HG03025 (cell line): ENCODE results near the gene WBP11.
A peak's percentile ranks its signal among the peaks of the same experiment; 100 is the strongest.

Source experiments
- ATAC-seq: cut with Tn5 transposase; IDR thresholded peaks from one replicate; pipeline ENCODE4 v1.9.1; 2021; ENCODE audit warnings: mild to moderate bottlenecking, moderate library complexity; ENCODE audit not compliant: unreplicated experiment, low FRiP score

Gene WBP11

GRCh38 chr12:14803011-14803829 is at the start of gene WBP11, which contains the start of gene C12orf60:
Gene WBP11, minus strand, starts transcription at chr12:14803478. Its CDS starts 2,095 bp downstream, at chr12:14801383.
Gene C12orf60, plus strand, starts transcription at chr12:14803670. Its CDS starts 19,266 bp downstream, at chr12:14822936.
- peak; percentile 100 for ATAC-seq

GRCh38 chr12:14852880-14853279 is 49.6 kb upstream of the WBP11 start:
- ATAC-seq = no peak

GRCh38 chr12:14850929-14851663 is 47.8 kb upstream of the WBP11 start:
- peak; percentile 98 for ATAC-seq

- no peak for ATAC-seq
Observed at GRCh38 chr12:14849661-14850060, 46.4 kb upstream of the WBP11 start.

GRCh38 chr12:14846876-14847580 is 43.8 kb upstream of the WBP11 start:
- ATAC-seq = no peak

GRCh38 chr12:14846042-14846587 is 42.8 kb upstream of the WBP11 start:
- ATAC-seq = no peak

GRCh38 chr12:14845350-14845750 is 42.1 kb upstream of the WBP11 start:
- no peak for ATAC-seq

GRCh38 chr12:14844401-14844800 is 41.1 kb upstream of the WBP11 start:
- no peak for ATAC-seq

GRCh38 chr12:14843425-14843887 is 40.2 kb upstream of the WBP11 start, which contains the start of gene ART4:
Gene ART4, minus strand, starts transcription at chr12:14843526. Its CDS starts 413 bp downstream, at chr12:14843113.
- no peak for ATAC-seq

GRCh38 chr12:14842315-14842714 is 39.0 kb upstream of the WBP11 start:
- no peak for ATAC-seq

- ATAC-seq = no peak
Observed at GRCh38 chr12:14841761-14842160, 38.5 kb upstream of the WBP11 start.

- no peak for ATAC-seq
Observed at GRCh38 chr12:14840616-14841015, 37.3 kb upstream of the WBP11 start.

- ATAC-seq = no peak
Observed at GRCh38 chr12:14839262-14839661, 36.0 kb upstream of the WBP11 start.

GRCh38 chr12:14836336-14837210 is 33.3 kb upstream of the WBP11 start:
- no peak for ATAC-seq

- no peak for ATAC-seq
Observed at GRCh38 chr12:14834509-14834908, 31.2 kb upstream of the WBP11 start.

GRCh38 chr12:14833952-14834351 is 30.7 kb upstream of the WBP11 start:
- no peak for ATAC-seq

GRCh38 chr12:14833336-14833735 is 30.1 kb upstream of the WBP11 start:
- no peak for ATAC-seq

- peak; percentile 71 for ATAC-seq
Observed at GRCh38 chr12:14828892-14829291, 25.6 kb upstream of the WBP11 start.

GRCh38 chr12:14827043-14827442 is 23.8 kb upstream of the WBP11 start:
- ATAC-seq = no peak
